Esophagus muscularis mucosa (tissue), 3 donors: ENCODE results near the gene ADAMTS17.

Source experiments
- POLR2A ChIP-seq: fragments of 450-650 bp; IDR thresholded peaks from one replicate; pipeline ENCODE4 v1.6.1; 2017; ENCODE audit warnings: antibody characterized with exemption, moderate library complexity, mild to moderate bottlenecking, low read depth
- TF ChIP-seq, protein P1 (sequence below), 3 experiments: fragments of 200-600 bp in 2 of 3; fragments of 450-650 bp in 1 of 3; sonication (generic) in 2 of 3; IDR thresholded peaks; one replicate each; pipeline ENCODE4 v1.5.1; 2017 to 2019; ENCODE audit warnings: antibody characterized with exemption in 3 of 3, mild to moderate bottlenecking in 2 of 3, moderate library complexity in 1 of 3

GRCh38 chr15:100017140-100017539 is 324.6 kb downstream of the ADAMTS17 start:
- no peak for TF ChIP-seq POLR2A
- TF ChIP-seq, protein P1, sequence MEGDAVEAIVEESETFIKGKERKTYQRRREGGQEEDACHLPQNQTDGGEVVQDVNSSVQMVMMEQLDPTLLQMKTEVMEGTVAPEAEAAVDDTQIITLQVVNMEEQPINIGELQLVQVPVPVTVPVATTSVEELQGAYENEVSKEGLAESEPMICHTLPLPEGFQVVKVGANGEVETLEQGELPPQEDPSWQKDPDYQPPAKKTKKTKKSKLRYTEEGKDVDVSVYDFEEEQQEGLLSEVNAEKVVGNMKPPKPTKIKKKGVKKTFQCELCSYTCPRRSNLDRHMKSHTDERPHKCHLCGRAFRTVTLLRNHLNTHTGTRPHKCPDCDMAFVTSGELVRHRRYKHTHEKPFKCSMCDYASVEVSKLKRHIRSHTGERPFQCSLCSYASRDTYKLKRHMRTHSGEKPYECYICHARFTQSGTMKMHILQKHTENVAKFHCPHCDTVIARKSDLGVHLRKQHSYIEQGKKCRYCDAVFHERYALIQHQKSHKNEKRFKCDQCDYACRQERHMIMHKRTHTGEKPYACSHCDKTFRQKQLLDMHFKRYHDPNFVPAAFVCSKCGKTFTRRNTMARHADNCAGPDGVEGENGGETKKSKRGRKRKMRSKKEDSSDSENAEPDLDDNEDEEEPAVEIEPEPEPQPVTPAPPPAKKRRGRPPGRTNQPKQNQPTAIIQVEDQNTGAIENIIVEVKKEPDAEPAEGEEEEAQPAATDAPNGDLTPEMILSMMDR (IDR thresholded peaks at IDR 0.05), result no peak
